OCI-LY1 (cell line): ENCODE results near the gene CADM1.

Experiments
- H2AFZ ChIP-seq: fragments of 200-600 bp; sonication (generic), shearing (Covaris generic); 2 replicates; pipeline ENCODE4 v1.6.0; 2014; ENCODE audit warnings: antibody characterized with exemption, mild to moderate bottlenecking, low read length
- H3F3A ChIP-seq: fragments of 200-600 bp; sonication (generic), shearing (Covaris generic); 2 replicates; pipeline ENCODE4 v1.6.0; 2014; ENCODE audit warnings: mild to moderate bottlenecking, antibody characterized with exemption, low read length, moderate library complexity; ENCODE audit not compliant: insufficient read depth
- H3K27ac ChIP-seq: fragments of 200-600 bp; sonication (generic); 2 replicates; pipeline ENCODE4 v1.5.1; 2014; ENCODE audit warnings: low read length, mixed run types, mild to moderate bottlenecking, low read depth; ENCODE audit not compliant: poor library complexity, severe bottlenecking
- H3K27me3 ChIP-seq: fragments of 200-600 bp; sonication (generic); 2 replicates; pipeline ENCODE4 v1.6.0; 2014; ENCODE audit warnings: antibody characterized with exemption, mild to moderate bottlenecking, low read length, moderate library complexity; ENCODE audit not compliant: insufficient read depth
- H3K36me3 ChIP-seq: fragments of 200-600 bp; sonication (generic); 2 replicates; pipeline ENCODE4 v1.6.1; 2014; ENCODE audit warnings: mild to moderate bottlenecking, antibody characterized with exemption, low read length, moderate library complexity, mixed read lengths; ENCODE audit not compliant: insufficient read depth
- H3K4me1 ChIP-seq: fragments of 200-600 bp; sonication (generic); 2 replicates; pipeline ENCODE4 v1.5.1; 2014; ENCODE audit warnings: mild to moderate bottlenecking, low read length, moderate library complexity; ENCODE audit not compliant: insufficient read depth, severe bottlenecking
- H3K4me2 ChIP-seq: fragments of 200-600 bp; sonication (generic), shearing (Covaris generic); 2 replicates; pipeline ENCODE4 v1.6.1; 2014; ENCODE audit warnings: low read length
- H3K4me3 ChIP-seq: fragments of 200-600 bp; sonication (generic); 2 replicates; pipeline ENCODE4 v1.5.1; 2014; ENCODE audit warnings: low read length, low read depth, mild to moderate bottlenecking, mixed read lengths; ENCODE audit not compliant: poor library complexity, severe bottlenecking
- H3K79me2 ChIP-seq: fragments of 200-600 bp; shearing (Covaris generic); 2 replicates; pipeline ENCODE4 v1.6.1; 2016; ENCODE audit warnings: mixed run types, low read length, mixed read lengths; ENCODE audit not compliant: insufficient read depth
- H3K9ac ChIP-seq: fragments of 200-600 bp; sonication (generic), shearing (Covaris generic); 2 replicates; pipeline ENCODE4 v1.6.1; 2014; ENCODE audit warnings: mild to moderate bottlenecking, low read length, mixed read lengths
- H3K9me2 ChIP-seq: fragments of 200-600 bp; sonication (generic), shearing (Covaris generic); 2 replicates; pipeline ENCODE4 v1.6.1; 2014; ENCODE audit warnings: low read depth, mild to moderate bottlenecking, low read length, mixed read lengths
- H3K9me3 ChIP-seq: fragments of 200-600 bp; shearing (Covaris generic); 2 replicates; pipeline ENCODE4 v1.6.1; 2014; ENCODE audit warnings: low read length, mixed read lengths
- H4K20me1 ChIP-seq: fragments of 200-600 bp; sonication (generic), shearing (Covaris generic); 2 replicates; pipeline ENCODE4 v1.6.0; 2016; ENCODE audit warnings: mild to moderate bottlenecking, low read length; ENCODE audit not compliant: insufficient read depth
- EZH2 ChIP-seq: fragments of 200-600 bp; sonication (generic), shearing (Covaris generic); IDR thresholded peaks from 2 replicates; pipeline ENCODE4 v1.8.0; 2017; ENCODE audit warnings: borderline replicate concordance, mixed run types, mild to moderate bottlenecking, antibody characterized with exemption, low read length, moderate library complexity, mixed read lengths
- TF ChIP-seq, protein P1 (sequence below): fragments of 200-600 bp; sonication (generic), shearing (Covaris generic); IDR thresholded peaks from 2 replicates; pipeline ENCODE4 v1.5.1; 2017; ENCODE audit warnings: mild to moderate bottlenecking, antibody characterized with exemption, low read length, moderate library complexity, mixed read lengths

CADM1 gene

DNA sequence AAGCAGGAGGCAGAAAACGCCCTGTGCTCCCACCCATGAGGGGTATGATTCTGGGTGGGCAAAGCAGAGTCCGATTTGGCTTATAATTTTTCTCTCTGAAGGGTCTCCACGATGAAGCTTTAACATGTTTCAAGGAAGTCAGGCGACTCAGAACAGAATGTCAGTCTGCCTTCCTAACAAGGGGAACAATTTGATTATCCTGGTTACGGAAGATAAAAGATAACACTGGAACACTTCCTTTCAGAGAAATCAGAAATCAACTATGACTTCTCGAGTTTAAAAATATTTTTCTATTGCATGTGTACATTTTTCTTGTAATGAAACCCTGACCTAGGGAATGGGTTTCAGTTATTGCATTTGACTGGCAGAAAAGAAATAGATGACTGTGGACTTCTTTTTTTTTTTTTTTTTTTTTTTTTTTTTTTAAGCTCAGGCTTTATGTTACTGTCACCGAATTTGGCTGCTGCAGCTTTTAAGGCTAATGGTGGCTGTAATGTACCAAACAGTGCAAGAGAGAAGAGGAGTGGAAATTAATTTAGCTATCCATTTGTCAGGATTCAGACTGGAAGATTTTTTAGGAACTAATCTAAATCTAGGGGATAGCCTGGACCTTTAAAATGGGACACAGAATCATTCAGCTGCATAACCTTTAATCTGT, 297.7 kb downstream of the CADM1 start:
- Histone ChIP-seq H3K4me1 (peaks cover 31% of the 10 kb centered on the region), H3K27me3 (no peaks in the 10 kb centered on the region), H3K27ac (no peak overlapping the region), H4K20me1 (no peaks in the 10 kb centered on the region), H3K4me2 (no peak overlapping the region), H3K4me3 (no peak overlapping the region), H3F3A (no peaks in the 10 kb centered on the region), H3K9me3 (no peaks in the 10 kb centered on the region), H3K9ac (no peak overlapping the region), H3K36me3 (no peaks in the 10 kb centered on the region), H3K9me2 (no peaks in the 10 kb centered on the region), H3K79me2 (no peaks in the 10 kb centered on the region), H2AFZ (no peak overlapping the region)
- TF ChIP-seq EZH2 = no peak
- TF ChIP-seq, protein P1, sequence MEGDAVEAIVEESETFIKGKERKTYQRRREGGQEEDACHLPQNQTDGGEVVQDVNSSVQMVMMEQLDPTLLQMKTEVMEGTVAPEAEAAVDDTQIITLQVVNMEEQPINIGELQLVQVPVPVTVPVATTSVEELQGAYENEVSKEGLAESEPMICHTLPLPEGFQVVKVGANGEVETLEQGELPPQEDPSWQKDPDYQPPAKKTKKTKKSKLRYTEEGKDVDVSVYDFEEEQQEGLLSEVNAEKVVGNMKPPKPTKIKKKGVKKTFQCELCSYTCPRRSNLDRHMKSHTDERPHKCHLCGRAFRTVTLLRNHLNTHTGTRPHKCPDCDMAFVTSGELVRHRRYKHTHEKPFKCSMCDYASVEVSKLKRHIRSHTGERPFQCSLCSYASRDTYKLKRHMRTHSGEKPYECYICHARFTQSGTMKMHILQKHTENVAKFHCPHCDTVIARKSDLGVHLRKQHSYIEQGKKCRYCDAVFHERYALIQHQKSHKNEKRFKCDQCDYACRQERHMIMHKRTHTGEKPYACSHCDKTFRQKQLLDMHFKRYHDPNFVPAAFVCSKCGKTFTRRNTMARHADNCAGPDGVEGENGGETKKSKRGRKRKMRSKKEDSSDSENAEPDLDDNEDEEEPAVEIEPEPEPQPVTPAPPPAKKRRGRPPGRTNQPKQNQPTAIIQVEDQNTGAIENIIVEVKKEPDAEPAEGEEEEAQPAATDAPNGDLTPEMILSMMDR = no peak

DNA sequence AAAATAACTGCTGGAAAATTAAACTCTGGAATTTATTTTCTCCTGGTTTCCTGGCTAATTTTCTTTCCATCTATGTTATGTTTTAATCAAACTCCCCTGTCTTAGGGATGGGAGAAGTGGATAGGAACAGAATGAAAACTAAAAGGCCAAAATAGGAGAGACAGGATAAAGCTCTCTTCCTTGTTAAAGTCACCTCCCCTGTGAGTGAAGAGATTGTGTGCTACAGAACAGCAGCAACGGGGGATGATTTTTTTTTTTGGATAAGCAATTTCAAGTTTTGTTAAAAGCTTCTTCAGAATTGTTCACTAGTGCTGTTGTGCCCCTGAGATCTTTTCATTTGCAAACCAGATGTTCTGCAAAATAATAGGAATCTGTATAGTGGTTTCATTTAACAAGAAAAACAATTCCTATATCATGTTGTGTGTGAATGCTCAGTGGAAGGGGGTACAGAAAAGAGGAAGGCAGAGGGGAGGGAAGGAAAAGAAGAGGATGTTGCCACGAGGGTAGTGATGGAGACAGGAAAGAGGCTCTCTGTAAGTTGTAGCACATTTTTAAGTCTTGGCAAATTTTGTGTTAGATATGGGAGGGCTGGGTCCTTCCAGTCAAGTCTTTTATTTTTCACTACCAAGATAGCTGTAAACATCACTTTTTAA, 301.2 kb downstream of the CADM1 start:
- Histone ChIP-seq H3K36me3 (no peaks in the 10 kb centered on the region), H3K4me1 (peaks cover 25% of the 10 kb centered on the region), H4K20me1 (no peaks in the 10 kb centered on the region), H3K4me2 (no peak overlapping the region), H3K27ac (no peak overlapping the region), H3F3A (no peaks in the 10 kb centered on the region), H3K9me2 (no peaks in the 10 kb centered on the region), H3K9ac (no peak overlapping the region), H2AFZ (no peak overlapping the region), H3K9me3 (no peaks in the 10 kb centered on the region), H3K27me3 (no peaks in the 10 kb centered on the region), H3K4me3 (no peak overlapping the region), H3K79me2 (no peaks in the 10 kb centered on the region)
- TF ChIP-seq, protein P1 = no peak
- no peak for TF ChIP-seq EZH2

DNA sequence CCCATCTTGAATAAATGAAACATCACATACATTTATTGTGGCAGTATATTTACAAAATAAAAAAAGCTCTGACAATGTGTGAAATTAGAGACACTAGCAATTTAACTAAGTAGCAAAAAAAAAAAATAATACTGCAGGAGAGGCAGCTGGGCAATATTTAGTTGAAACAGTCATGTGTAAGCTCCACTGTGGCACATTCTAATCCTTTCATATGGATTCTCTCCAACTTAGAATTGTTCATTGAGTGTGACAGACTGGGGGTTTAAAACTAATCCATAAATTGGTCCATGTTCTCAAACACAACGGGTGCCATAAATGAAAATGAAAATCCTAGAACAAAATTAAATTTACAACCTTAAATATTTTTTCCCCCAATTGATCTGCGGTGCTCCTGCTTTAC, 302.1 kb downstream of the CADM1 start:
- no peaks in the 10 kb centered on the region for H3K36me3 ChIP-seq
- no peak overlapping the region for H3K4me2 ChIP-seq
- H3K4me3 ChIP-seq = no peak overlapping the region
- no peaks in the 10 kb centered on the region for H4K20me1 ChIP-seq
- H3K9me2 ChIP-seq = no peaks in the 10 kb centered on the region
- no peak overlapping the region for H3K27ac ChIP-seq
- no peak overlapping the region for H3K9ac ChIP-seq
- peaks cover 25% of the 10 kb centered on the region for H3K4me1 ChIP-seq
- no peak overlapping the region for H2AFZ ChIP-seq
- no peaks in the 10 kb centered on the region for H3K27me3 ChIP-seq
- no peaks in the 10 kb centered on the region for H3K79me2 ChIP-seq
- no peaks in the 10 kb centered on the region for H3F3A ChIP-seq
- TF ChIP-seq, protein P1 = no peak
- no peak for TF ChIP-seq EZH2
- H3K9me3 ChIP-seq = no peaks in the 10 kb centered on the region
